NCI-H460 (cell line): Measurements from ENCODE around the gene TIGD3. TPM values are rescaled to one million over a fixed set of nuclear protein-coding genes. Genes with fewer than 3 reads are reported as not detected.

Experiments used
- DNase-seq: peaks from one replicate; pipeline ENCODE4 v3.0.0-alpha.2; 2016; ENCODE audit warnings: low read depth; ENCODE audit errors: extremely low read depth
- total RNA-seq: library from RNA; depleted of rRNA; stranded (reverse); fragments of >200 nt; shearing (Covaris generic); gene quantifications from 2 replicates; pipeline ENCODE4 v1.2.3, GENCODE V29; 2014; rRNA removed

The TIGD3 gene
- total RNA-seq, 1 experiment from 2014 or later: 0.25 TPM

DNA sequence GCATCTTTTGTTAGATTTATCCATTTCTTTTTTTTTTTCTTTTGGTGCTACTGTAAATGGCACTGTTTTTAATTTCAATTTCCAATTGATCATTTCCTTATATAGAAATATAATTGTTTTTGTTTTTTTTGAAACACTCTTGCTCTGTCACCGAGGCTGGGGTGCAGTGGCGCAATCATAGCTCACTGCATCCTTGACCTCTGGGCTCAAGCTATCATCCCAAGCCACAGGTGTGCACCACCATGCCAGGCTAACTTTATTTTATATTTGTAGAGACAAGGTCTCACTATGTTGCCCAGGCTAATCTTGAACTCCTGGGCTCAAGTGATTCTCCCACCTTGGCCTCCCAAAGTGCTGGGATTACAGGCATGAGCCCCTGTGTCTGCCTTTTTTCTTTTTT, 48.2 kb downstream of the TIGD3 start:
- no peak for DNase-seq

DNA sequence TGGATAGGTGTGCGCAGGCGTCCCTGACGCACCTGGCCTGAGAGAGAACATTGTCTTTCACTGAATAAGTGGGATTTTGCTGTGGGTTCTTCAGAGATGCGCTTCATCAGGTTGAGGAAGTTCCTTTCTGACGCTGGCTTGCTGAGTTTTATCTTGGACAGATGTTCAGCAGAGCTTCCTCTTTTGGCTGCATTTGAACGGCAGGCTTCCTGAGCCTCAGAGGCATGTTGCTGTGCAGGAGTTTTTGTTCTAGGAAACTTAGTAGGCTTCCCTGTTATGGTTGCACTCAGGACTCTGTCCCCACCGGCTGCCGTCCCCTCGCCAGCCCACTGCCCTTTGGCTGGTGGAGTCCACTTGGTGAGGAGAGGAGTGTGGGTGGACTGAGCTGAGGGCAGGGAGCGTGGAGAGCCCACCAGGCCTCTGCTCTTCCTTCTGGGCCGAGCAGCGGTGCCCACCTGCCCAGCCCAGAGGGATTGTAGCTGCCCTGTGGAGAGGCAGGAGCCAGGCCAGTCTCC, 49.1 kb downstream of the TIGD3 start:
- no peak for DNase-seq

DNA sequence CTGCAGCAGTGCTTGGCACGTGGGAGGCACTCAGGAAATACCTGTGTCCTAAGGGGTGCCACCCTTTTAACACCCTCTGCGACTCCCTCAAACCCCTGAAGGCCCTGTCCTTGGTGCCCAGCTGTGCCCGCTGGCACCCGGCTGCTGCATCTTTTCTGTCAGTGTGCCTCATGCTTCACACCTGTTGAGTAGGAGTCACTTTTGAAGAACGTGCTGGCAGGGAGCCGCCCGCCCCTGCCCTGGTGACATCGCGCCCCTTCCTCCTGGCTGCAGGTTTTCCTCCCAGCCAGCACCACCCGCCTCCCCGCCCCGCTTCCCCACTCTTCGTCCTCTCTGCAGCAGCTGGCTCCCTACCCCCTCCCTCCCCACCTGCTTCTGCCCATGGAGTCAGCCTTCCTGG, 49.7 kb downstream of the TIGD3 start:
- no peak for DNase-seq

DNA sequence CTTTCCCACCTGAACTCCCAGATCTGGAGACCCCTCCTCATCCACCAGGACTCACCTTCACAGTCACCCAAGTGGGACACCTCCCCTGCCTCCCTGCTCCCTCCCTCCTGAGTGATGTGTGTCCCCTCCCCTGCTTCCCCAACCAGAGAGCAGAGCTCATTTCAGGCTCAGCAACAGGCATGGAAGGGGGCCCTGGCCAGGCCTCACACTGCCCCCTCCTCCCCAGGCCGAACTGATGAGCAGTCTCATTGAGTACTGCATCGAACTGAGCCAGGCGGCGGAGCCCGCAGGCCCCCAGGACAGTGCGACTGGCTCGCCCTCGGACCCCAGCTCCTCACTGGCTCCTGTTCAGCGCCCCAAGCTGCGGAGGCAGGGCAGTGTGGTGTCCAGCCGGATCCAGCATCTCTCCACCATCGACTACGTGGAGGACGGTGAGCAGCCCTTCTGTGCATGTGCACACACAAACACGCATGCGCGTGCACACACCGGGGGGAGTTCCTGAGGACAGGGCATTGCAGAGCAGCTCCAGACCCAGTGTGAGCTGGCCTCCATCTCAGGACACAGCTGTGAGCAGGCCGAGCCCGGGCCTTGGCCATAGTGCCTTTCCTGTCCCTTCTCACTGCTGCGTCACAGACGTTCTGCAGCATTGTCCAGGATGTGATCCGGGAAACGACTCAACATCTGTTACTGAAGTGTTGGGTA, 50.2 kb downstream of the TIGD3 start:
- no peak for DNase-seq

Other genes starting within 250 kb of the TIGD3 start
- gene TM7SF2, start 242.9 kb upstream of the TIGD3 start, total RNA-seq: 4.2 and 4.6 TPM in 2 replicates
- 10.3 and 12.3 TPM in 2 replicates for gene ZNHIT2, start 237.1 kb upstream of the TIGD3 start, total RNA-seq
- gene FAU, start 232.6 kb upstream of the TIGD3 start, total RNA-seq: 345 and 467 TPM in 2 replicates
- gene MRPL49, start 232.4 kb upstream of the TIGD3 start, total RNA-seq: 50.8 and 62.0 TPM in 2 replicates
- gene SYVN1, start 220.2 kb upstream of the TIGD3 start, total RNA-seq: 12.9 and 15.7 TPM in 2 replicates
- gene SPDYC, start 184.5 kb upstream of the TIGD3 start, total RNA-seq: not detected in 2 replicates
- gene CAPN1, start 172.8 kb upstream of the TIGD3 start, total RNA-seq: 42.2 and 46.7 TPM in 2 replicates
- 3.4 and 7.0 TPM in 2 replicates for gene POLA2, start 92.8 kb upstream of the TIGD3 start, total RNA-seq
- gene CDC42EP2, start 39.9 kb upstream of the TIGD3 start, total RNA-seq: 15.1 and 18.2 TPM in 2 replicates
- 26.6 and 28.0 TPM in 2 replicates for gene DPF2, start 20.9 kb upstream of the TIGD3 start, total RNA-seq
- 2.0 and 4.0 TPM in 2 replicates for gene SLC25A45, start 27.9 kb downstream of the TIGD3 start, total RNA-seq
- 14.4 and 15.1 TPM in 2 replicates for gene FRMD8, start 31.9 kb downstream of the TIGD3 start, total RNA-seq
- gene NEAT1, start 68.0 kb downstream of the TIGD3 start, total RNA-seq: 50.1 and 58.2 TPM in 2 replicates
- gene MALAT1, start 144.3 kb downstream of the TIGD3 start, total RNA-seq: 1,855 and 2,221 TPM in 2 replicates
- 45.0 and 47.3 TPM in 2 replicates for gene SCYL1, start 170.3 kb downstream of the TIGD3 start, total RNA-seq
- gene LTBP3, start 203.6 kb downstream of the TIGD3 start, total RNA-seq: 13.9 and 23.9 TPM in 2 replicates
- 14.9 and 20.6 TPM in 2 replicates for gene ZNRD2, start 215.7 kb downstream of the TIGD3 start, total RNA-seq
- gene FAM89B, start 217.8 kb downstream of the TIGD3 start, total RNA-seq: 6.6 and 11.5 TPM in 2 replicates
- gene EHBP1L1, start 221.3 kb downstream of the TIGD3 start, total RNA-seq: 12.8 and 15.3 TPM in 2 replicates
- not detected in 2 replicates for gene KCNK7, start 241.0 kb downstream of the TIGD3 start, total RNA-seq